ENCODE measurements around the gene KIF19. TPM values are rescaled to one million over a fixed set of nuclear protein-coding genes. Genes with fewer than 3 reads are reported as not detected.
A peak's percentile ranks its signal among the peaks of the same experiment; 100 is the strongest.

The KIF19 gene
- total RNA-seq, 1 experiment from 2014 or later: not detected

DNA sequence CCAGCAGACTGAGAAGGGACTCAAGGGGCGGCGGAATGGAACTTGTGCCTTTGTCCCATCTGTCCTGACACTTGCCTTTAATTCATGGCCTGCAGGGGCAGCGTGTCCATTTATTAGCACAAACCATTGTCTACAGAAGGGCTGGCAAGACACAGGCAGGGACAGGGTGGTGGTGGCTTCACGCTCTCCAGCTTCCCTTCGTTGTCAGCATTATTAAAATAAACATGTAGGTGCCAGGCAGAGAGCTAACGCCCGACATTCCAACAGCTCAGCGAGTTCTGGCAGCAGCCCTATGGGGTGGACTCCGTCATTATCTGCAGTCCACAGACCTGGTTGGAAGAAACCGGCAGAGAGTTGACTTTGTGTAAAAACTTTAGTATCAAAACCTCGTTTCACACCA, 35.7 kb upstream of the KIF19 start:
- Histone ChIP-seq H3K27me3 (ENCODE audit: low read length) (no peaks in the 10 kb centered on the region), H3K9me2 (replicated peaks; ENCODE audit: low read length) (no peaks in the 10 kb centered on the region), H3K79me2 (ENCODE audit: low read length) (no peaks in the 10 kb centered on the region), H3K4me3 (ENCODE audit: low read length) (no peak overlapping the region), H3K36me3 (ENCODE audit: low read depth, low read length) (no peaks in the 10 kb centered on the region), H3K4me2 (ENCODE audit: low read length) (no peak overlapping the region), H4K20me1 (ENCODE audit: low read length) (no peaks in the 10 kb centered on the region), H3K9me3 (ENCODE audit: low read length) (no peaks in the 10 kb centered on the region), H3K4me1 (ENCODE audit: insufficient read depth, low read length) (0 out of 2 replicates have a peak, but pooled peaks cover 4% of the 10 kb centered on the region), H3K27ac (ENCODE audit: low read length) (no peak overlapping the region), H3F3A (ENCODE audit: low read length, unreplicated experiment) (no peaks in the 10 kb centered on the region), H3K9ac (ENCODE audit: low read length) (no peak overlapping the region), H2AFZ (ENCODE audit: low read length) (no peak overlapping the region)
- ChIA-PET CTCF (no interaction called here), POLR2A (ENCODE audit: unreplicated experiment) (no interaction called here)
- no peak for ATAC-seq
- no TSS peak for BruUV-seq (replicated peaks)
- no peak for TF ChIP-seq EZH2phosphoT487 (IDR thresholded peaks at IDR 0.05; ENCODE audit: borderline replicate concordance, low read length)
- TF ChIP-seq, protein P1, sequence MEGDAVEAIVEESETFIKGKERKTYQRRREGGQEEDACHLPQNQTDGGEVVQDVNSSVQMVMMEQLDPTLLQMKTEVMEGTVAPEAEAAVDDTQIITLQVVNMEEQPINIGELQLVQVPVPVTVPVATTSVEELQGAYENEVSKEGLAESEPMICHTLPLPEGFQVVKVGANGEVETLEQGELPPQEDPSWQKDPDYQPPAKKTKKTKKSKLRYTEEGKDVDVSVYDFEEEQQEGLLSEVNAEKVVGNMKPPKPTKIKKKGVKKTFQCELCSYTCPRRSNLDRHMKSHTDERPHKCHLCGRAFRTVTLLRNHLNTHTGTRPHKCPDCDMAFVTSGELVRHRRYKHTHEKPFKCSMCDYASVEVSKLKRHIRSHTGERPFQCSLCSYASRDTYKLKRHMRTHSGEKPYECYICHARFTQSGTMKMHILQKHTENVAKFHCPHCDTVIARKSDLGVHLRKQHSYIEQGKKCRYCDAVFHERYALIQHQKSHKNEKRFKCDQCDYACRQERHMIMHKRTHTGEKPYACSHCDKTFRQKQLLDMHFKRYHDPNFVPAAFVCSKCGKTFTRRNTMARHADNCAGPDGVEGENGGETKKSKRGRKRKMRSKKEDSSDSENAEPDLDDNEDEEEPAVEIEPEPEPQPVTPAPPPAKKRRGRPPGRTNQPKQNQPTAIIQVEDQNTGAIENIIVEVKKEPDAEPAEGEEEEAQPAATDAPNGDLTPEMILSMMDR (conservative IDR thresholded peaks at IDR 0.05; ENCODE audit: low read depth, low read length): peak; percentile 26; the same call in 1 of the 2 replicates
- intact Hi-C loops (cut with micrococcal nuclease): no loop called here
- DNase-seq: no peak

DNA sequence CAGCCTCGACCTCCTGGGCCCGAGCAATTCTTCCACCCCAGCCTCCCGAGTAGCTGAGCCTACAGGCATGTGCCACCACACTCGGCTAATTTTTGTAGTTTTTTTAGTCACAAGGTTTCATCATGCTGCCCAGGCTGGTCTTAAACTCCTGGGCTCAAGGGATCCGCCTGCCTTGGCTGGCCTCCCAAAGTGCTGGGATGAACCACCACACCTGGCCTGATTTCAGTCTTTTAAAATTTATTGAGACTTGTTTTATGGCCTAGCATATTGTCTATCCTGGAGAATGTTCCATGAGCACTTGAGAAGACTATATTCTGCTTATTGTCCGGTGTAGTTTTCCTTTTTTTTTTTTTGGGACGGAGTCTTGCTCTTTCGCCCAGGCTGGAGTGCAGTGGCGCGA, 33.5 kb upstream of the KIF19 start:
- no peaks in the 10 kb centered on the region for H3K27me3 ChIP-seq (ENCODE audit: low read length)
- no peaks in the 10 kb centered on the region for H3F3A ChIP-seq (ENCODE audit: low read length, unreplicated experiment)
- no peaks in the 10 kb centered on the region for H3K9me3 ChIP-seq (ENCODE audit: low read length)
- ChIA-PET POLR2A (ENCODE audit: unreplicated experiment) (no interaction called here), CTCF (no interaction called here)
- H2AFZ ChIP-seq (ENCODE audit: low read length): no peak overlapping the region
- no peaks in the 10 kb centered on the region for H3K9me2 ChIP-seq (replicated peaks; ENCODE audit: low read length)
- no peak overlapping the region for H3K9ac ChIP-seq (ENCODE audit: low read length)
- peaks cover 20% of the 10 kb centered on the region for H3K4me1 ChIP-seq (ENCODE audit: insufficient read depth, low read length)
- no peak overlapping the region for H3K4me3 ChIP-seq (ENCODE audit: low read length)
- intact Hi-C loops (cut with micrococcal nuclease): no loop called here
- TF ChIP-seq, protein P1 (conservative IDR thresholded peaks at IDR 0.05; ENCODE audit: low read depth, low read length): no peak
- TF ChIP-seq EZH2 (IDR thresholded peaks at IDR 0.05; ENCODE audit: low read length, unreplicated experiment): no peak
- H3K36me3 ChIP-seq (ENCODE audit: low read depth, low read length): no peaks in the 10 kb centered on the region
- H3K79me2 ChIP-seq (ENCODE audit: low read length): no peaks in the 10 kb centered on the region
- H4K20me1 ChIP-seq (ENCODE audit: low read length): no peaks in the 10 kb centered on the region
- ATAC-seq (no peak), DNase-seq (no peak)
- H3K4me2 ChIP-seq (ENCODE audit: low read length): no peak overlapping the region
- no TSS peak for BruUV-seq (replicated peaks)
- no peak overlapping the region for H3K27ac ChIP-seq (ENCODE audit: low read length)

DNA sequence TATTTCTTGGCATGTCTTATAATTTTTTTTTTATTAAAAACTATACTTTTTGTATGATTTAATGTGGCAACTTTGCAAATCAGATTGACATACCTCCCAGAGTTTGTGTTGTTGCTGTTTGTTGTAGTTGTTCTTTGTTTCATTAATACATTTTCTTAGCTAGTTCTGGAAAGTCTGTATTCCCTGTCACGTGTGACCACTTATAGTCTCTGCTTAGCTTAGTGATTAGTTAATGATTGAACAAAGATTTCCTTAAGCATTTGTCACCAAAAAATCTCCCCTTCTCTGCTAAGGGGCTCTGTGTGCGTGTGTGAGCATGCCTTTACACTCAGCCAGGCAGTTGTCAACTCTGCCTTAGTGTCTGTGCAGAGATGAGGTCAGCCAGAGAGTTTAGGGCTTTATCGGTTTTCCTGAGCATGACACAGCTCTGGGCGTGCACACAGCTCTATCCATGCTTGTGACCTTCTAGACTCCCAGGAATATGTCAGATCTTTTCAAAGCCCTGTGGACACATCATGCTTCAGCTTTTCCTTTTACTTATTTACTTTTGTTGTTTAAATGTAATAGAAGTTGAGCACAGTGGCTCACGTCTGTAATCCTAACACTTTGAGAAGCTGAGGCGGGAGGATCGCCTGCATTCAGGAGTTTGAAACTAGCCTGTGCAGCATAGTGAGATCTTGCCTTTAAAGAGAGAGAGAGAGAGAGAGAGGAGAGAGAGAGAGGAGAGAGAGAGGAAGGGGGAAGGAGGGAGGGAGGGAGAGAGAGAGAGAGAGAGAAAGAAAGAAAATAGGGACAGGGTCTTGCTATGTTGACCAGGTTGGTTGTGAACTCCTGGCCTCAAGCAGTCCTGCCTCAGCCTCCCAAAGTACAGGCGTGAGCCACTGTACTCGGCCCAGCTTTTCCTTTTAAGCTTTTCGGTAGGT, 30.1 kb upstream of the KIF19 start:
- CTCF ChIA-PET: interaction anchor here (0.5 to 1.9 kb wide), 7 partner anchors 11 to 1238 kb away, joined by 3 to 25 read pairs (median 3); partner anchors contain the start of gene TTYH2
- intact Hi-C loops (cut with micrococcal nuclease): loop anchor here (1.0 kb wide), 1 partner anchor 86 kb away; no protein-coding TSS in a partner anchor
- peak overlapping the region; percentile 12; the same call in 1 of the 2 replicates for H3K4me2 ChIP-seq (ENCODE audit: low read length)
- H3K36me3 ChIP-seq (ENCODE audit: low read depth, low read length): no peaks in the 10 kb centered on the region
- H3K79me2 ChIP-seq (ENCODE audit: low read length): no peaks in the 10 kb centered on the region
- no peak overlapping the region for H3K4me3 ChIP-seq (ENCODE audit: low read length)
- 0 out of 2 replicates have a peak overlapping the region, but pooled peaks have one; percentile 29 for H2AFZ ChIP-seq (ENCODE audit: low read length)
- H3K9me3 ChIP-seq (ENCODE audit: low read length): no peaks in the 10 kb centered on the region
- no TSS peak for BruUV-seq (replicated peaks)
- H3K4me1 ChIP-seq (ENCODE audit: insufficient read depth, low read length): peaks cover 21% of the 10 kb centered on the region
- H3K9ac ChIP-seq (ENCODE audit: low read length): no peak overlapping the region
- H4K20me1 ChIP-seq (ENCODE audit: low read length): no peaks in the 10 kb centered on the region
- H3K27me3 ChIP-seq (ENCODE audit: low read length): no peaks in the 10 kb centered on the region
- TF ChIP-seq, protein P1 (conservative IDR thresholded peaks at IDR 0.05; ENCODE audit: low read depth, low read length): no peak
- TF ChIP-seq EZH2phosphoT487 (IDR thresholded peaks at IDR 0.05; ENCODE audit: borderline replicate concordance, low read length): no peak
- no peak for TF ChIP-seq EZH2 (IDR thresholded peaks at IDR 0.05; ENCODE audit: low read length, unreplicated experiment)
- no peaks in the 10 kb centered on the region for H3F3A ChIP-seq (ENCODE audit: low read length, unreplicated experiment)
- 0 out of 2 replicates have a peak overlapping the region, but pooled peaks have one; percentile 3 for H3K27ac ChIP-seq (ENCODE audit: low read length)
- POLR2A ChIA-PET (ENCODE audit: unreplicated experiment): interaction anchor here (0.9 kb wide), 1 partner anchor 83 kb away, joined by 24 read pairs; no protein-coding TSS in a partner anchor
- ATAC-seq (peak; percentile 63), DNase-seq (peak; percentile 63)
- no peaks in the 10 kb centered on the region for H3K9me2 ChIP-seq (replicated peaks; ENCODE audit: low read length)
